Mucosa of descending colon (tissue), 3 donors: Measurements from ENCODE around the gene TMEM198. TPM values are rescaled to one million over a fixed set of nuclear protein-coding genes. Genes with fewer than 3 reads are reported as not detected.

Source experiments
- ATAC-seq: fragments of 200-7000 bp; cut with Tn5 transposase; one replicate; pipeline ENCODE4 v1.9.1; 2020; ENCODE audit warnings: mild to moderate bottlenecking, moderate library complexity
- DNase-seq, 3 donors: peaks; one replicate each; pipeline ENCODE4 v3.0.0-alpha.2; 2020
- H3K36me3 ChIP-seq: fragments of 200-600 bp; one replicate; pipeline ENCODE4 v1.8.0; 2021; ENCODE audit warnings: low read depth, mild to moderate bottlenecking
- H3K4me1 ChIP-seq: fragments of 200-600 bp; one replicate; pipeline ENCODE4 v1.8.0; 2021; ENCODE audit warnings: low read depth, mild to moderate bottlenecking
- H3K4me3 ChIP-seq: fragments of 200-600 bp; one replicate; pipeline ENCODE4 v1.8.0; 2021; ENCODE audit warnings: mild to moderate bottlenecking
- H3K9me3 ChIP-seq: fragments of 200-600 bp; one replicate; pipeline ENCODE4 v1.8.0; 2021; ENCODE audit warnings: mild to moderate bottlenecking
- CTCF ChIP-seq: fragments of 200-600 bp; IDR thresholded peaks from one replicate; pipeline ENCODE4 v1.8.0; 2022; ENCODE audit warnings: antibody characterized with exemption, mild to moderate bottlenecking
- intact Hi-C, 2 donors: fragments of 100-400 bp; cut with DNase I in 1 of 2; cut with micrococcal nuclease in 1 of 2; formaldehyde crosslinking; loops; one replicate each; pipeline versions ENCODE4 v1.11.0 to v1.11.1; 2022; cut with DNase I, micrococcal nuclease
- total RNA-seq, 3 donors: library from RNA; stranded (reverse); fragmentation: NEBNext Ultra II Directional in 2 of 3; extraction: Animal tissue kit (Norgen Biotek cat#: 25700) in 2 of 3; gene quantifications; one replicate each; pipeline versions ENCODE4 v1.2.1 to v1.2.4, GENCODE V29; 2021 to 2023
- donor health status: DM: no; HTN: no; CAD: no; lungs with moderate emphysema.
- donor health status: DM: no; HTN: no; CAD: no.
- donor health status: DM: no; HTN: yes; CAD: no.

TMEM198 gene
- total RNA-seq, 3 donors from 2014 or later: 0.69 to 2.7 (median 2.7) TPM

GRCh38 chr2:219570194-219570923 lies 26.5 kb downstream of the TMEM198 start:
- intact Hi-C loops: no loop called here
- Histone ChIP-seq H3K36me3 (no peaks in the 10 kb centered on the region), H3K9me3 (no peaks in the 10 kb centered on the region), H3K4me1 (peaks cover 15% of the 10 kb centered on the region), H3K4me3 (peak overlapping the region; percentile 17)
- no peak for TF ChIP-seq CTCF
- peak; percentile 60 for ATAC-seq
- peak in 2 of 3 donors; percentile 17 to 49 for DNase-seq

- Histone ChIP-seq H3K9me3 (no peaks in the 10 kb centered on the region), H3K36me3 (no peaks in the 10 kb centered on the region), H3K4me3 (peak overlapping the region; percentile 17), H3K4me1 (peaks cover 15% of the 10 kb centered on the region)
- DNase-seq (no peak), ATAC-seq (peak; percentile 27)
- intact Hi-C loops: no loop called here
- TF ChIP-seq CTCF: no peak
These were observed 27.1 kb downstream of the TMEM198 start for GRCh38 chr2:219570924-219571310.

GRCh38 chr2:219571311-219572236 lies 27.7 kb downstream of the TMEM198 start, which contains the start of gene OBSL1:
OBSL1 (minus strand) TSS chr2:219571539; CDS start chr2:219571232, 307 bp downstream.
- H3K4me1 ChIP-seq: peaks cover 15% of the 10 kb centered on the region
- H3K4me3 ChIP-seq: peak within 1 kb of the TSS; percentile 17
- DNase-seq (peak; percentile 23 to 54 (median 51)), ATAC-seq (peak; percentile 58)
- intact Hi-C loops: no loop called here
- no peaks in the 10 kb centered on the region for H3K36me3 ChIP-seq
- H3K9me3 ChIP-seq: no peaks in the 10 kb centered on the region
- no peak for TF ChIP-seq CTCF

GRCh38 chr2:219572237-219573001 lies 28.6 kb downstream of the TMEM198 start, which contains the start of gene INHA:
INHA (plus strand) TSS chr2:219572310; CDS start chr2:219572375, 65 bp downstream.
- no peak for ATAC-seq
- no peak for TF ChIP-seq CTCF
- peaks cover 15% of the 10 kb centered on the region for H3K4me1 ChIP-seq
- H3K36me3 ChIP-seq: no peaks in the 10 kb centered on the region
- intact Hi-C loops: no loop called here
- no peak for DNase-seq
- no peaks in the 10 kb centered on the region for H3K9me3 ChIP-seq
- peak within 1 kb of the TSS; percentile 17 for H3K4me3 ChIP-seq

- no peak for TF ChIP-seq CTCF
- ATAC-seq (no peak), DNase-seq (no peak)
- intact Hi-C loops: no loop called here
- peaks cover 15% of the 10 kb centered on the region for H3K4me1 ChIP-seq
- H3K36me3 ChIP-seq: no peaks in the 10 kb centered on the region
- H3K4me3 ChIP-seq: no peak overlapping the region
- H3K9me3 ChIP-seq: no peaks in the 10 kb centered on the region
These were observed 29.3 kb downstream of the TMEM198 start for GRCh38 chr2:219573166-219573565.
